Measurements from ENCODE around the gene SLC27A3. TPM values are rescaled to one million over a fixed set of nuclear protein-coding genes. Genes with fewer than 3 reads are reported as not detected.

The SLC27A3 gene
- total RNA-seq, 2 experiments from 2014 or later = 38.9 to 44.0 TPM

DNA sequence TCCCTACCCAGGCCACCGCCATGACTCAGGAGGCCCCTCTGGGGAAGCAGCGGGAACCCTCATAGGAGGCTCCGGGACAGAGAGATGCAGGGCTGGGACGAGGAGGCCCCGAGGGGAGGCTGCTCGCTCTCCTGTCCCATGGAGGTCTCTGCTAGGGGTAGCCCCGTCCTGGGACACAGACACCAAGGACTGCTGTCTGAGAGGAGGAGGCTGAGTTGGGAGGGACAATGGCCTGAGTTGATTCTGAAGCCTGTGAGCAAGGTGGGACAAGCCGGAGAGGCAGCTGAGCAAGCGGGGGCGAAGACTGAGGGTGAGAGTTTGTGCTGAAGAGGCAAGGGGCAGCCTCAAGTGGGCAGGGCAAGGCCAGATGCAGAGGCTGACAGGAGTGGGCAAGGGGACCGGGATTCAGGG lies 17.4 kb downstream of the SLC27A3 start:
- Mint-ChIP-seq H3K4me3 (no peak overlapping the region), H3K36me3 (peaks cover 4% of the 10 kb centered on the region), H3K27me3 (no peaks in the 10 kb centered on the region), H3K4me1 (peaks cover 62% of the 10 kb centered on the region), H3K9me3 (no peaks in the 10 kb centered on the region), H3K27ac (peak overlapping the region; percentile 71)
- peak; percentile 25 for DNase-seq
- ATAC-seq (ENCODE audit: low read depth) = no peak
- POLR2A ChIA-PET = interaction anchor here (0.9 to 2.9 kb wide), 3 partner anchors 9 to 198 kb away, joined by 3 to 9 read pairs (median 7); partner anchors contain the start of genes RPS27 and SLC27A3

DNA sequence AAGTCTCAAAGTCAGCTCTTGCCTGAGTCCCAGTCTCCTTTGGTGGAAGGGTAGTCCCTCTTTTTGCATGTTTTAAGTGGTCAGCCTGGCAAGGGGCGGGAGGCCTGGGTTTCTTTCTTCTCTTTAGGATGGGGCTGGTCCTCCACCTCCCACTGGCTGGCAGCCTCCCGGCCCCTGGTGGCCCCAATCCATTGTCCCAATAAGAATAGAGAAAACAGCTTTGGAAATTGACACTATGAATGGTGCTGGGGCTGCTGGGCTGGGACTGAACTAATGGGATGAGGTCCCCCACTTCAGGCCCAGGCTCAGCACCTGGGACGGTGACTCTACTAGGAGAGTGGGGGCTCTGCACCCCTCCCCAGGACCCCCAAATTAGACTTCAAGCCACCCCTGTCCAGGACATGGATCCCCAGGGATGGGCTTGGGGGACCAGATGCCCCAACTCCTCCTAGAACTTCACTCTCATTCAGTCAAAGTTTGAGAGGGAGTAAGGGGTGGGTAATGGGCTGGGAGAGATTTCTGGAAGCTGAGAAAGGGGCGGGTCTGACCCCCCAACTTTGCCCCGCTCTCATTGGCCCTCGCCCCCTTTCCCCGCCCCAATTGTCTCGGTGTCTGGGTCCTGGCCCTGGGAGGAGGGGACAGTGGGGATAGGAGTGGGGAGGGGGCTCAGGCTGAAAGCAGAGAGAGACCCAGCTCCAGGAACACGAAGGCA lies 18.2 kb downstream of the SLC27A3 start:
- peaks cover 3% of the 10 kb centered on the region for H3K36me3 Mint-ChIP-seq
- ATAC-seq (ENCODE audit: low read depth) = no peak
- no peaks in the 10 kb centered on the region for H3K9me3 Mint-ChIP-seq
- no peak overlapping the region for H3K4me3 Mint-ChIP-seq
- POLR2A ChIA-PET = interaction anchor here (0.6 to 2.9 kb wide), 3 partner anchors 10 to 198 kb away, joined by 3 to 9 read pairs (median 7); partner anchors contain the start of genes DENND4B and RPS27
- no peaks in the 10 kb centered on the region for H3K27me3 Mint-ChIP-seq
- H3K27ac Mint-ChIP-seq = peak overlapping the region; percentile 71
- peaks cover 55% of the 10 kb centered on the region for H3K4me1 Mint-ChIP-seq
- peak; percentile 25 for DNase-seq

DNA sequence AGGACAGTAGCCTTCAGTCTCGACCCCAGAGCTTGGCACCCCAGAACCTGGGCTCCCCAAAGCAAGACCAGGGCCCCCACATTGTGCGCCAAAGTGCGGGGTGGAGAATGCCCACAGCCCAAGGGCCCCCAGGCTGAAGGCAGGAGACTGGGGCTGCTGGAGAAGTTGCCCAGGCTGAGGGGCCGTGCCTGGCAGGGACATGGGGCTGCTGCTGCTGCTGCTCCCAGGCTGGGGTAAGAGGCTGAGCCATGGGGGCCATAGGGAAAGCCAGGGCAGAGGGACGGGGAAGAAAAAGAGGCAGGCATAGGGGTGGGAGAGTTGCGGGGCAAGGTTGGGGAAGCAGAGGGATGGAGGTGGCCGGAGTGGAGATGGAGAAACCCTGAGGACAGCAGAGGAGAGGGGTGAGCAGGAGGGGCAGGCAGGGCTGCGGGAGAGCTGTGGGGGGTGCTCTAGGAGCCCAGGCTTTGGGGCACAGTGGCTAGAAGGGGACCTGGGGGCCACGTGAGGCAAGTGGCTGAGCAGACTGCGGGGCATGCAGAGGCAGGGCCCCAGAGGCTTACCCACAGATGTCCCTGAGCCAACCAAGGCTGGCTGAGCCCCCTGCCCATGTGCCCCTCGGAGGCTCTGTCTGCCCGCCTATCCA lies 18.9 kb downstream of the SLC27A3 start:
- H3K36me3 Mint-ChIP-seq = peaks cover 3% of the 10 kb centered on the region
- H3K9me3 Mint-ChIP-seq = no peaks in the 10 kb centered on the region
- peak overlapping the region; percentile 68 for H3K27ac Mint-ChIP-seq
- peak; percentile 31 for DNase-seq
- peaks cover 54% of the 10 kb centered on the region for H3K4me1 Mint-ChIP-seq
- H3K27me3 Mint-ChIP-seq = no peaks in the 10 kb centered on the region
- no peak for ATAC-seq (ENCODE audit: low read depth)
- POLR2A ChIA-PET = interaction anchor here (0.6 to 2.9 kb wide), 2 partner anchors 152 to 197 kb away, joined by 3 to 9 read pairs; partner anchors contain the start of genes DENND4B and RPS27
- no peak overlapping the region for H3K4me3 Mint-ChIP-seq

DNA sequence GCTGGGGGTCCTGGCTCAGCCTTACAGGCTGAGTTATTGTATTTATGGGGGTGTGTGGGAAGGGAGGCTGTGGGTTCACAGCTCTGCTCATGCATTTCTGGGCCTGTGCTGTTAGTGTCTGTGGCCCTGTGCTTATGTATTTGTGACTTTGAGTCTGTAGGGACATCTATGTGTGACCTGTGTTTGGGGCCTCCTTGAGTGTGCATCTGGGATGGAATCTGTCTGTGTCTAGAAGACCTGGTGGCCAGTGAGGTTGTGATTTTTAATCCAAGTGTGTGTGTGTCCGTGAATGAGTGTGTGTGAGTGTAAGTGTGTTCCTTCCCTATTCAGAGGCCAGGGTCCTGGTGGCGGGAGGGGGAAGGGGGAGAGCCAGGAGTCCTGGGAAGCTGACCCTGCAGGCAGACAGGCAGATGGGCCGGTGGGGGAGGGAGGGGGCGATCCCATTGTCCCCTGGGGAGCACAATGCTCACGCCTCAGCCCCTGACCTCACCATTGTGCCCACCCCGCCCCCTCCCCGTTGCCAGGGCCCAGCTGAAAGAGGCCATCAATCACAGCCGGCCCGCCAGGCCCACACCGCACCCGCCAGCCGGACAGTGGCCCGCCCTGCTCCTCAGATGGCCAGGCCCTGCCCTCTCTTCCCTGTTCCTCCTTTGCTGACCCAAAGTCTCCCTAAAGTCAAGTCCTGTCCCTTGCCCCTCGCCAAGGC lies 19.6 kb downstream of the SLC27A3 start:
- Mint-ChIP-seq H3K36me3 (peaks cover 3% of the 10 kb centered on the region), H3K4me1 (peaks cover 50% of the 10 kb centered on the region), H3K9me3 (no peaks in the 10 kb centered on the region), H3K27me3 (no peaks in the 10 kb centered on the region), H3K27ac (peak overlapping the region; percentile 76), H3K4me3 (no peak overlapping the region)
- DNase-seq = no peak
- no peak for ATAC-seq (ENCODE audit: low read depth)
- POLR2A ChIA-PET = interaction anchor here (0.5 to 2.9 kb wide), 4 partner anchors 11 to 196 kb away, joined by 3 to 10 read pairs (median 6); partner anchors contain the start of genes RPS27 and SLC27A3

DNA sequence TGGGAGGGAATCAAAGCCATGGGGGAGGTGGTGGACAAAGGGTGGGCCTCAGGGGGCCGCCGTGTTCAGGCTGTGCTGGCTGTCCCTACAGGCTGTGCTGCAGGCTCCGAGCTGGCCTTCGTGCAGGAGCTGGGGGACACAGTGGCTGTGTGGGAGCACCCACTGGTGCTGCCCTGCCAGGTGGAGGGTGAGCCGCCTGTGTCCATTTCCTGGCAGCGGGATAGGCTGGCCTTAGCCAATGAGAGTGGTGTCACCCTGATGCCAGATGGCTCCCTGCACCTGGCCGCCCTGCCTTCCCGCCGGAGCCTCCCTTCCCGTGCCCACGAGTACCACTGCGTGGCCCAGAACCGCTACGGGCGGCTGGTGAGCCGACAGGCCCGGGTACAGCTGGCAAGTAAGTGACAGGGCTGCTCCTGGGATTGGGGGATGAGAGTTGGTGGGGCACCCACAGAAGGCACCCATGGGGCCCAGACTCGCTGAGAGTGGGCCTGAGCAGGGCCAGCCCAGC lies 20.2 kb downstream of the SLC27A3 start:
- Mint-ChIP-seq H3K9me3 (no peaks in the 10 kb centered on the region), H3K36me3 (no peaks in the 10 kb centered on the region), H3K27me3 (no peaks in the 10 kb centered on the region), H3K4me3 (no peak overlapping the region), H3K27ac (peak overlapping the region; percentile 31), H3K4me1 (peaks cover 44% of the 10 kb centered on the region)
- ATAC-seq (ENCODE audit: low read depth) (no peak), DNase-seq (peak; percentile 35)
- POLR2A ChIA-PET = interaction anchor here (0.5 to 2.5 kb wide), 4 partner anchors 12 to 167 kb away, joined by 3 to 10 read pairs (median 4); partner anchors contain the start of genes SLC27A3 and SLC39A1

DNA sequence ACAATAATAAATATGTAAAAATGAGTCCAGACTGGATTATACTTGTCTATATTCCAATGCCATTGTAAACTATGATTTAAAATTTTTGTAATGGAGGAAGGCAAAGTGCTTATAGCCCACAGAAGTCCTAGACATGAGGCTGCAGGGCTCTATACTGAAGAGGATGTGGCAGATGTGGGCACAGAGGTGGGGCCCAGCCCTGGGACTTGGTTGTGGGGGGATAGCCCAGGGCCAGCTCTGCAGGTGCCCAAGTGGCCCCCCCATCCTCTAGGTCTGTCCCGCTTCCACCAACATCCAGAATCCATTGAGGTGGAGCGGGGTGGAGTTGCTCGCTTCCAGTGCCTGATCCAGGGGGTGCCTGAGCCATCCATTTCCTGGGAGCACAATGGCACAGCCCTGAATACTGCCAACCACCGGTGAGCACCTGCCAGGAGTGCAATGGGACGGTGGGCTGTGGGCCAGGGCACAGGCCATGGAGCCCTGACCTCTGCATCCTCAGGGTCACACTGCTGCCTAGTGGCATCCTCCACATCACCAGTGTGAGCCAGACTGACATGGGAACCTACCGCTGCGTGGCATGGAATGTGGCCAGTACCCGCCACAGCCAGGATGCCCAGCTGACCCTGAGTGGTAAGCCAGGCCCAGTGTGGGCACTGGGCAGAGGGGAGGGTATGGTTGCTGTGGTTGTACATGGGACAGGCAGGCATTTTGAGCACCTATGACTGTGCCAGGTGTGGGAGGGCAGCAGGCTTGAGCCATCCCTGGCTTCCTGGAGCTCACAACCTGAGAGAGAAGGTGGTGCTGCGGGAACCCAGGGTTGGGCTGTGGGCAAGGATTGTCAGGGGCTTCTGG lies 21.0 kb downstream of the SLC27A3 start:
- peak overlapping the region; percentile 86 for H3K27ac Mint-ChIP-seq
- H3K36me3 Mint-ChIP-seq = no peaks in the 10 kb centered on the region
- H3K9me3 Mint-ChIP-seq = no peaks in the 10 kb centered on the region
- peak; percentile 62 for ATAC-seq (ENCODE audit: low read depth)
- H3K4me1 Mint-ChIP-seq = peaks cover 36% of the 10 kb centered on the region
- POLR2A ChIA-PET = interaction anchor here (1.3 to 2.5 kb wide), 3 partner anchors 12 to 167 kb away, joined by 4 to 10 read pairs (median 6); partner anchors contain the start of genes SLC27A3 and SLC39A1
- H3K27me3 Mint-ChIP-seq = no peaks in the 10 kb centered on the region
- peak overlapping the region; percentile 61 for H3K4me3 Mint-ChIP-seq
- peak; percentile 58 for DNase-seq

DNA sequence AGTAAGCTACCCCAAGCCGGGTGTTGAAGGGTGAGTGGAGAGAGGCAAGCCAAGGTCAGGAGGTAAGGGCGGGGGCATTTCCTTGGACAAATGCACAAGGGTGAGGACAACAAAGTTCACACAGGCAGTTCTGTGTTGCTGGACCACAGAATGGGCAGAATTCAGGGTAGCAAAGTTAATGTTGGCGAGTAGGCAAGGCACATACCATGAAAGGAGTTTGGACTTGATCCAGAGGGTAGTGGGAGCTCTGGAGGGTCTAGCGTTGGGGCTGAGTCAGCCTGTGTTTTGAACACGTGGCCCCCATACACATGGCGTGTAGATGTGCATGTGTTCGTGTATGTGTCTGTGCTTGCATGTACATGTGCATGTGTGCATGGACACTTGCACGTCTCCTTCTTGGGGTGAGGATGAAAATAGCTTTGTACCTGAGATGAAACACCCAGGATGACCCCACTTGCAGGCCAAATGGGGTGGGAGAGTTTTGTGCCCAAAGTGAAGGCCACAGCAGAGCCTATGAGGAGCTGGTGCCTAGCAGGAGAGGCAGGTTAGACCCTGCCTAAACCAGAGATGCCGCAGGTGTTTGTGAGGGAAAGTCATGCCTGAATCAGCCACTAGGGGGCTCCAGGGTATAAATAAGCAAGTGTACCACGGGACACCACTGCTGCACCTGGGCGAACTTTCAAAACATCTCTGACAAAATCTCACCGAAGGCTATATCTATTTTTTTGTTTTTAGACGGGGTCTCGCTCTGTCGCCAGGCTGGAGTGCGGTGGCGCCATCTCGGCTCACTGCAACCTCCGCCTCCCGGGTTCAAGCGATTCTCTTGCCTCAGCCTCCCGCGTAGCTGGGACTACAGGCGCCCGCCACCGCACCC lies 21.8 kb downstream of the SLC27A3 start:
- H3K27ac Mint-ChIP-seq = peak overlapping the region; percentile 86
- H3K4me1 Mint-ChIP-seq = peaks cover 31% of the 10 kb centered on the region
- POLR2A ChIA-PET = interaction anchor here (0.5 to 2.5 kb wide), 5 partner anchors 13 to 180 kb away, joined by 3 to 10 read pairs (median 4); partner anchors contain the start of genes SLC27A3 and SLC39A1
- DNase-seq (peak; percentile 75), ATAC-seq (ENCODE audit: low read depth) (peak; percentile 66)
- H3K27me3 Mint-ChIP-seq = no peaks in the 10 kb centered on the region
- peak overlapping the region; percentile 61 for H3K4me3 Mint-ChIP-seq
- H3K9me3 Mint-ChIP-seq = no peaks in the 10 kb centered on the region
- peaks cover 3% of the 10 kb centered on the region for H3K36me3 Mint-ChIP-seq

DNA sequence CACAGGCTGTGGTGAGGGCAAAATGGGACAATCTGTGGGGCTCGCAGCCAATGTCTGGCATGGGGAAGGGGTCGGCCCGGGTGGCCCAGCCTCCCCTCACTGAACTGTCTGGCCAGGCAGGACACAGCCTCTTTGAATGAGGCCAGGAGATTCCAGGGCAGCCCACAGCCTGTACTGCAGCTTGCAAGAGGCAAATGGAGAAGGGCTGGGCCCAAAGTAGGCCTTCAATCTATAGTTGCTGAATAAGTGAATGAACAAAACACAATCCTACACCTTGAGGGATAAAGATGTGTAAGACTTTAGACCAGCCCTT lies 23.2 kb downstream of the SLC27A3 start:
- POLR2A ChIA-PET = interaction anchor here (1.8 kb wide), 2 partner anchors 168 to 189 kb away, joined by 4 to 5 read pairs; no protein-coding TSS in a partner anchor
- H3K27me3 Mint-ChIP-seq = no peaks in the 10 kb centered on the region
- no peaks in the 10 kb centered on the region for H3K9me3 Mint-ChIP-seq
- H3K36me3 Mint-ChIP-seq = peaks cover 14% of the 10 kb centered on the region
- peaks cover 29% of the 10 kb centered on the region for H3K4me1 Mint-ChIP-seq
- ATAC-seq (ENCODE audit: low read depth) = no peak
- DNase-seq = no peak
- no peak overlapping the region for H3K4me3 Mint-ChIP-seq
- H3K27ac Mint-ChIP-seq = peak overlapping the region; percentile 49

DNA sequence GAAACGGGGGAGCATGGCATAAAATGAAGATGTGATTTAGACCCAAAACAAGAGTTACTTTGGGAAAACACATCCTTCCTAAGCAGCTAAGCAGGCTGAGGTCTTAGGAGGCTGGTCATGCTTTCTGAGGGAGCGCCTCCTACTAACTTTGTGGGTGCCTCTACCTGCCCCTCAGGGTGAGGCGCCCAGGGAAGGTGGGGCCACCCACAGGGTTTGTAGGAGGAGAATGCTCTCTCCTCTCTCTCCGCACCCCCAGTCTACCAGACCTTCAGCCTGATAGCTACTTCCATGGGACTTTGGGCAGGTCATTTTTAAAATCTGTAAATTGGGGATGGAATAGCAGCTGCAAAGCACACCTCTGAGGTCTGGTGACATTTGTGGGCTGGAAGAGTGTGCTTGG lies 23.8 kb downstream of the SLC27A3 start:
- Mint-ChIP-seq H3K27ac (peak overlapping the region; percentile 49), H3K9me3 (no peaks in the 10 kb centered on the region), H3K27me3 (no peaks in the 10 kb centered on the region), H3K4me3 (no peak overlapping the region), H3K4me1 (peaks cover 35% of the 10 kb centered on the region), H3K36me3 (peaks cover 18% of the 10 kb centered on the region)
- POLR2A ChIA-PET = interaction anchor here (1.8 kb wide), 1 partner anchor 188 kb away, joined by 5 read pairs; no protein-coding TSS in a partner anchor
- no peak for DNase-seq
- ATAC-seq (ENCODE audit: low read depth) = no peak

DNA sequence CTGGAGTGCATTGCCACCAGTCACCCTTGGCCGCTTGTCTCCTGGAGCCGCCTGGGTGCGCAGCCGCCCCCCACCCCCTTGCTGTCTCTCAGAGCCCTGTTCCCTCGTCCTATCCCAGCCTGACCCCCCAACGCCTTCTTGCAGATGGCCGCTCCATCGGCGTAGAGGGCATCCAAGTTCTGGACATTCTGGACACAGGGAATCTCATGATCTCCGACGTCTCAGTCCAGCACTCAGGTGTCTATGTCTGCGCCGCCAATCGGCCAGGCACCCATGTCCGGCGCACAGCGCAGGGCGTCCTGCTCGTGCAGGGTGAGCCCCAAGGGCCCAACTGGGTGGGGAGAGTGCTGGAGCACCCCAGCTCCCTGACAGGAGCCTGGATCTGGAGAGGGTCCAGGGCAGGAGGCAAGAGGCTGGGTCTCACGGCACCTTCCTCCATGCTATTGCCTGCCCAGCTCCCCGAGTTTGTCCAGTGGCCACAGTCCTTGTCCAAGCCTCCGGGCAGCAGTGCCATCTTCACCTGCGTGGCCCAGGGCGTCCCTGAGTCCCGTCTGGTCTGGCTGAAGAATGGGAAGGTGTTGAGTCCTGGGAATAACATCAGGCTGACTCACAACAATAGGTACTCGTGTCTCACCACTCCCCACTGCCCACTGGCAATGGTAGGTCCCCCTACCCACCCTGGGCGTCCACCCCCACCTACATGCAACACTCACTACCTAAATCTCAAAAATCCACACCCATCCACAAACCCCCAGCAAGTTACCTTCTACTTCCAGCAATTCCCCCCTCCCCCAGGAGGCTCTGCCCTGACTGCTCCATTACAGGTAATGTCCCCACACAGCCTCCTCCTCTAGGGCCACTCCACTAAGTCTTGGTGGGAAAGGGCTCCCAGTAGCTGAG lies 24.6 kb downstream of the SLC27A3 start:
- H3K9me3 Mint-ChIP-seq = no peaks in the 10 kb centered on the region
- no peak overlapping the region for H3K4me3 Mint-ChIP-seq
- H3K4me1 Mint-ChIP-seq = peaks cover 38% of the 10 kb centered on the region
- no peak for ATAC-seq (ENCODE audit: low read depth)
- H3K36me3 Mint-ChIP-seq = peaks cover 18% of the 10 kb centered on the region
- POLR2A ChIA-PET = interaction anchor here (1.8 kb wide), 1 partner anchor 187 kb away, joined by 5 read pairs; no protein-coding TSS in a partner anchor
- no peak for DNase-seq
- no peak overlapping the region for H3K27ac Mint-ChIP-seq
- H3K27me3 Mint-ChIP-seq = no peaks in the 10 kb centered on the region

DNA sequence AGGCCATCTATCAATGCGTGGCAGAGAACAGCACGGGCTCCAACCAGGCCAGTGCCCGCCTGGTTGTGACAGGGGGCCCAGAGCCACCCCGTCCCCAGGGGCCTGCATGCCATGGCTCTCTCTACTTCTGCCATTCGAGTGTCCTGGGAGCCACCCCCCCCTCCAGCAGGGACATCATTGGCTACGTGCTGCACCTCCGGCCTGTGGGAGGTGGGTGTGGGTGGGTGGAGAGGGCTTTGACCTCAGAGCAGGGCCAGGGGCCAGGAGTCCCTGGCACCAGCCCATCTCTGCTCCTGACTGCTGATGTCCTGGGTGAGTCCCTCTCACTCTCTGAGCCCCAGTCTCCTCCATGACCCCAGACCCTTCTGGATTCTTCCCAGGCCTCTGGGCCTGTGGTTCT lies 25.3 kb downstream of the SLC27A3 start:
- no peaks in the 10 kb centered on the region for H3K9me3 Mint-ChIP-seq
- H3K4me3 Mint-ChIP-seq = no peak overlapping the region
- DNase-seq (no peak), ATAC-seq (ENCODE audit: low read depth) (no peak)
- POLR2A ChIA-PET = no interaction called here
- peaks cover 18% of the 10 kb centered on the region for H3K36me3 Mint-ChIP-seq
- no peak overlapping the region for H3K27ac Mint-ChIP-seq
- H3K27me3 Mint-ChIP-seq = no peaks in the 10 kb centered on the region
- peaks cover 41% of the 10 kb centered on the region for H3K4me1 Mint-ChIP-seq
